Measurements from ENCODE around the gene CFAP77. TPM values are rescaled to one million over a fixed set of nuclear protein-coding genes. Genes with fewer than 3 reads are reported as not detected.

Gene CFAP77
- total and polyA plus RNA-seq, 10 of the 15 experiments (the other 5 are each of a cell fraction or from before 2014, with no cell fraction given), result 0.33 TPM; not detected in 9

- no peak for FAIRE-seq
Observed at GRCh38 chr9:132443951-132444607, 34.1 kb downstream of the CFAP77 start.

More at GRCh38 chr9:132443951-132444607, 34.1 kb downstream of the CFAP77 start:
- in situ Hi-C loops (cut with MboI) (no loop called here), intact Hi-C loops (cut with micrococcal nuclease; ENCODE audit: unreplicated experiment) (no loop called here)
- ChIA-PET POLR2A (no interaction called here), RAD21 (ENCODE audit: unreplicated experiment) (no interaction called here), CTCF (no interaction called here), SMC1A (ENCODE audit: uncharacterized antibody, unreplicated experiment) (interaction anchor here (1.2 kb wide), 1 partner anchor 21 kb away, joined by 3 read pairs; no protein-coding TSS in a partner anchor)
- no peak overlapping the region for H3K27ac ChIP-seq (ENCODE audit: control insufficient read depth, insufficient read depth)
- no peak overlapping the region for H3K4me3 ChIP-seq
- H4K20me1 ChIP-seq (ENCODE audit: control insufficient read depth, insufficient read depth), result no peaks in the 10 kb centered on the region
- no TSS peak for BruUV-seq (replicated peaks)
- H2AFZ ChIP-seq (ENCODE audit: control insufficient read depth, low read depth, low read length), result no peak overlapping the region
- no peak for DNase-seq (ENCODE audit: low read depth, low spot score)
- no peaks in the 10 kb centered on the region for H3K4me1 ChIP-seq (ENCODE audit: control insufficient read depth, insufficient read depth, low read length)
- peaks cover 0 to 3% of the 10 kb centered on the region in 2 experiments; a peak in 1 of 4 replicates for H3K27me3 ChIP-seq (replicated peaks in 1 of 2; ENCODE audit: control insufficient read depth in 2 of 2, insufficient read depth in 2 of 2, low read length in 1 of 2)
- H3K36me3 ChIP-seq (ENCODE audit: control insufficient read depth in 2 of 2, insufficient read depth in 2 of 2, low read length in 1 of 2), result no peaks in the 10 kb centered on the region
- H3K79me2 ChIP-seq (ENCODE audit: control insufficient read depth, insufficient read depth, low read length), result no peaks in the 10 kb centered on the region
- ATAC-seq, result no peak
- H3K9me3 ChIP-seq (replicated peaks; ENCODE audit: control insufficient read depth, insufficient read depth, low read length), result no peaks in the 10 kb centered on the region
- H3K4me2 ChIP-seq (ENCODE audit: control insufficient read depth, insufficient read depth), result no peak overlapping the region
- no peak overlapping the region for H3K9ac ChIP-seq (ENCODE audit: control insufficient read depth, insufficient read depth, low read length)
- no peak for TF ChIP-seq CHD1 (IDR thresholded peaks at IDR 0.05; ENCODE audit: low read depth, low read length)
- TF ChIP-seq NFXL1 (IDR thresholded peaks at IDR 0.05; ENCODE audit: borderline replicate concordance), result no peak
- no peak for TF ChIP-seq ZNF274 (IDR thresholded peaks at IDR 0.05; ENCODE audit: insufficient read depth, insufficient read length)
- TF ChIP-seq ASH2L (IDR thresholded peaks at IDR 0.05; ENCODE audit: borderline replicate concordance, low read depth), result no peak
- TF ChIP-seq NR2F1 (conservative IDR thresholded peaks at IDR 0.05), result no peak
- no peak for TF ChIP-seq FOS (IDR thresholded peaks at IDR 0.05; ENCODE audit: borderline replicate concordance, extremely low read depth, insufficient read length)
- TF ChIP-seq NBN (IDR thresholded peaks at IDR 0.05), result no peak
- TF ChIP-seq ATF3 (IDR thresholded peaks at IDR 0.05; ENCODE audit: borderline replicate concordance, extremely low read depth, low read depth, low read length), result no peak
- TF ChIP-seq FOXM1 (IDR thresholded peaks at IDR 0.05; ENCODE audit: low read depth, low read length), result no peak
- TF ChIP-seq TCF7 (IDR thresholded peaks at IDR 0.05; ENCODE audit: borderline replicate concordance), result no peak
- TF ChIP-seq BMI1 (IDR thresholded peaks at IDR 0.05; ENCODE audit: borderline replicate concordance), result no peak
- TF ChIP-seq E2F4 (IDR thresholded peaks at IDR 0.05; ENCODE audit: low read depth, low read length), result no peak
- no peak for TF ChIP-seq RAD21 (IDR thresholded peaks at IDR 0.05; ENCODE audit: insufficient read depth, low read depth, low read length)
- no peak for TF ChIP-seq E2F8 (IDR thresholded peaks at IDR 0.05; ENCODE audit: low read depth, partially characterized antibody)
- TF ChIP-seq CBX5 (IDR thresholded peaks at IDR 0.05; ENCODE audit: low read depth), result no peak
- TF ChIP-seq ZBTB40 (IDR thresholded peaks at IDR 0.05; ENCODE audit: borderline replicate concordance), result no peak
- 20% methylated on average over 10 of the region's 10 CpGs for WGBS (ENCODE audit: insufficient coverage, insufficient replicate concordance, low lambda C conversion rate, missing lambda C conversion rate)
